ENCODE measurements around the gene PAX6.

DNA sequence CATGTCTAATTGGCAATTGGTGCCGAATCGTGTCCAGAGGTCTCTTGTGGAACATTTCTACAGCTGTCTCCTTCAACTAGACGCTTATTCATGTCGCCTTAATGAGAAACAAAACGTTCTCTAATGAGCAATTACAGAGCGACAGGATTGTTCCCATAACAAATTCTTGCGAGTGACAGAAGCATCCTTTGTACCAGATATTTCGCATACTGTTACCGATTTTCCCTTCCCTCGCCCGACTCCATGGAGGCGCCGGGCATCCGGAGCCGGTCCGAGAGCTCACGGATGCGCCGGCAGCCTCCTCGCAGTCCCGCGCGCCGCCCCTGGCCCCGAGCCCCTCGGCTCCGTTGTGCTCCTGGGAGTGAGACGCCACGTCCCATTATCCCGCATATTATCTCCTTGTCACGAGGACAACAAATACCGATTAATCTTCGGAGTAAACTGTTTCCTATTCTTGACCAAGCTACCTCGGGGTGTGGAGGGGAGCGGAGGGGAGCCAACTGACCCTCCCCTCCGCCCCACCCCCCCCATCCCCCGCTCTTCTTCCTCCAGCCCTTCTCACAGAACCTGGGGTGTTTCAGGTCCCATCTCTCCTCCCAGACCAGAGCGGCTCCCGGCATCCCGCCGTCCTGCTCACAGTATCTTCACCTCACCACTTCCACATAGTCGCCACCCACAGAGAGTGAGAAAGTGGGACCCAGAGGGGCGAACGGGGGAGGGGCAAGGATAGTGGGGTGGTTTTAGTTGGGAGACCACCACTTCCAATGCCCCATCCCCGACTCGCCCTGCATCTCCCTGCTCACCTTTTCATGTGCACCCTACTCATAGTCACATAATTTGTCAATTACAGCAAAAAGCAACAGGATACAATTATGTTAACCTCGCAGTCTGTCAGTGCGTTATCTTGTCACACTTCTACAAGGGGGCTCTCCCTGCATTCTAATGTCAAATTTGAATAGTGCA is 11.4 kb downstream of the PAX6 start:
- TF ChIP-seq, protein P1, sequence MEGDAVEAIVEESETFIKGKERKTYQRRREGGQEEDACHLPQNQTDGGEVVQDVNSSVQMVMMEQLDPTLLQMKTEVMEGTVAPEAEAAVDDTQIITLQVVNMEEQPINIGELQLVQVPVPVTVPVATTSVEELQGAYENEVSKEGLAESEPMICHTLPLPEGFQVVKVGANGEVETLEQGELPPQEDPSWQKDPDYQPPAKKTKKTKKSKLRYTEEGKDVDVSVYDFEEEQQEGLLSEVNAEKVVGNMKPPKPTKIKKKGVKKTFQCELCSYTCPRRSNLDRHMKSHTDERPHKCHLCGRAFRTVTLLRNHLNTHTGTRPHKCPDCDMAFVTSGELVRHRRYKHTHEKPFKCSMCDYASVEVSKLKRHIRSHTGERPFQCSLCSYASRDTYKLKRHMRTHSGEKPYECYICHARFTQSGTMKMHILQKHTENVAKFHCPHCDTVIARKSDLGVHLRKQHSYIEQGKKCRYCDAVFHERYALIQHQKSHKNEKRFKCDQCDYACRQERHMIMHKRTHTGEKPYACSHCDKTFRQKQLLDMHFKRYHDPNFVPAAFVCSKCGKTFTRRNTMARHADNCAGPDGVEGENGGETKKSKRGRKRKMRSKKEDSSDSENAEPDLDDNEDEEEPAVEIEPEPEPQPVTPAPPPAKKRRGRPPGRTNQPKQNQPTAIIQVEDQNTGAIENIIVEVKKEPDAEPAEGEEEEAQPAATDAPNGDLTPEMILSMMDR (IDR thresholded peaks at IDR 0.05): no peak
- TF ChIP-seq EP300 (IDR thresholded peaks at IDR 0.05): no peak

Measured in sigmoid colon (tissue), 4 donors.